ENCODE measurements around the gene AFAP1. TPM values are rescaled to one million over a fixed set of nuclear protein-coding genes. Genes with fewer than 3 reads are reported as not detected.

Gene AFAP1
- total RNA-seq, 4 donors from 2014 or later: 8.2 to 55.0 (median 28.9) TPM

GRCh38 chr4:7854216-7854615, 85.4 kb downstream of the AFAP1 start:
- Histone ChIP-seq H3K9me3 (no peaks in the 10 kb centered on the region), H3K27me3 (no peaks in the 10 kb centered on the region), H3K4me3 (no peak overlapping the region), H3K4me1 (no peaks in the 10 kb centered on the region), H3K27ac (no peak overlapping the region), H3K36me3 (no peaks in the 10 kb centered on the region)
- no peak for DNase-seq
- TF ChIP-seq CTCF (IDR thresholded peaks at IDR 0.05) (no peak), POLR2A (IDR thresholded peaks at IDR 0.05) (no peak)
- intact Hi-C loops (cut with DNase I; ENCODE audit: low total_unique reads): no loop called here

- Histone ChIP-seq H3K36me3 (no peaks in the 10 kb centered on the region), H3K27ac (no peak overlapping the region), H3K4me3 (no peak overlapping the region), H3K27me3 (no peaks in the 10 kb centered on the region), H3K4me1 (no peaks in the 10 kb centered on the region), H3K9me3 (no peaks in the 10 kb centered on the region)
- no peak for TF ChIP-seq POLR2A (IDR thresholded peaks at IDR 0.05)
- TF ChIP-seq CTCF (IDR thresholded peaks at IDR 0.05): no peak
- intact Hi-C loops (cut with DNase I; ENCODE audit: low total_unique reads): no loop called here
- no peak for DNase-seq
Measured at GRCh38 chr4:7853271-7853670, 86.4 kb downstream of the AFAP1 start.

GRCh38 chr4:7852568-7853185, 87.0 kb downstream of the AFAP1 start:
- Histone ChIP-seq H3K4me3 (no peak overlapping the region), H3K9me3 (no peaks in the 10 kb centered on the region), H3K36me3 (no peaks in the 10 kb centered on the region), H3K27me3 (no peaks in the 10 kb centered on the region), H3K27ac (no peak overlapping the region), H3K4me1 (no peaks in the 10 kb centered on the region)
- intact Hi-C loops (cut with DNase I; ENCODE audit: low total_unique reads): no loop called here
- DNase-seq: no peak
- TF ChIP-seq POLR2A (IDR thresholded peaks at IDR 0.05) (no peak), CTCF (IDR thresholded peaks at IDR 0.05) (no peak)

GRCh38 chr4:7850489-7850888, 89.2 kb downstream of the AFAP1 start:
- DNase-seq: no peak
- no peak for TF ChIP-seq CTCF (IDR thresholded peaks at IDR 0.05)
- Histone ChIP-seq H3K4me1 (no peaks in the 10 kb centered on the region), H3K27ac (no peak overlapping the region), H3K36me3 (no peaks in the 10 kb centered on the region), H3K27me3 (no peaks in the 10 kb centered on the region), H3K9me3 (no peaks in the 10 kb centered on the region), H3K4me3 (no peak overlapping the region)
- intact Hi-C loops (cut with DNase I; ENCODE audit: low total_unique reads): no loop called here

GRCh38 chr4:7847206-7847605, 92.5 kb downstream of the AFAP1 start:
- intact Hi-C loops (cut with DNase I; ENCODE audit: low total_unique reads): loop anchor here (10.0 kb wide), 1 partner anchor 1828 kb away; no protein-coding TSS in a partner anchor
- no peak overlapping the region for H3K27ac ChIP-seq
- no peaks in the 10 kb centered on the region for H3K9me3 ChIP-seq
- H3K4me1 ChIP-seq: peaks cover 10 to 18% of the 10 kb centered on the region in 2 donors
- no peak for DNase-seq
- H3K27me3 ChIP-seq: no peaks in the 10 kb centered on the region
- no peak for TF ChIP-seq CTCF (IDR thresholded peaks at IDR 0.05)
- no peak for TF ChIP-seq POLR2A (IDR thresholded peaks at IDR 0.05)
- no peaks in the 10 kb centered on the region for H3K36me3 ChIP-seq
- H3K4me3 ChIP-seq: no peak overlapping the region

Data from uterus (tissue), 4 donors.